HepG2 (cell line): Measurements from ENCODE around the gene YAP1. TPM values are rescaled to one million over a fixed set of nuclear protein-coding genes. Genes with fewer than 3 reads are reported as not detected.

Source experiments
- DNMT3B ChIP-seq: conservative IDR thresholded peaks from 2 replicates; pipeline ENCODE4 v1.6.1; 2016; ENCODE audit warnings: missing biosample characterization, control low read depth
- FOXK2 ChIP-seq: fragments of 450-650 bp; IDR thresholded peaks from 2 replicates; pipeline ENCODE4 v1.6.1; 2016
- HBP1 ChIP-seq: IDR thresholded peaks from 2 replicates; pipeline ENCODE4 v1.6.1; 2016; ENCODE audit warnings: low read depth, control low read depth
- ISL2 ChIP-seq: sonication (generic); formaldehyde crosslinking; IDR thresholded peaks from 2 replicates; pipeline ENCODE4 v1.5.0; 2020; ENCODE audit warnings: missing genetic modification reagents
- MBNL3 ChIP-seq: fragments of 250-450 bp; sonication (Bioruptor Pico); conservative IDR thresholded peaks from 2 replicates; pipeline ENCODE4 v1.8.0; 2022; ENCODE audit warnings: mild to moderate bottlenecking, inconsistent platforms
- NONO ChIP-seq, 2 experiments: fragments of 450-650 bp in 1 of 2; sonication (generic) in 1 of 2; formaldehyde crosslinking in 1 of 2; IDR thresholded peaks in 1 of 2; conservative IDR thresholded peaks in 1 of 2; 2 replicates each; pipeline versions ENCODE4 v1.6.1 to v1.8.0; 2017 to 2022; ENCODE audit warnings: mild to moderate bottlenecking in 1 of 2, missing genetic modification reagents in 1 of 2, moderate library complexity in 1 of 2
- SP4 ChIP-seq: sonication (generic); formaldehyde crosslinking; IDR thresholded peaks from 2 replicates; pipeline ENCODE4 v1.8.1; 2023; ENCODE audit warnings: mild to moderate bottlenecking, missing genetic modification reagents
- SRSF1 ChIP-seq: fragments of 200-400 bp; formaldehyde crosslinking; optimal IDR thresholded peaks from 2 replicates; pipeline ENCODE3; 2017; ENCODE audit warnings: mild to moderate bottlenecking, low read depth, low read length, moderate library complexity
- TAF1 ChIP-seq: sonication (generic); formaldehyde crosslinking; IDR thresholded peaks from 2 replicates; pipeline ENCODE4 v1.4.0; 2020; ENCODE audit warnings: missing genetic modification reagents
- ZNF546 ChIP-seq: sonication (generic); formaldehyde crosslinking; conservative IDR thresholded peaks from 2 replicates; pipeline ENCODE4 v1.8.1; 2023; ENCODE audit warnings: mild to moderate bottlenecking, missing genetic modification reagents
- ZNF746 ChIP-seq: sonication (generic); formaldehyde crosslinking; IDR thresholded peaks from 2 replicates; pipeline ENCODE4 v1.8.0; 2022; ENCODE audit warnings: mild to moderate bottlenecking, missing genetic modification reagents
- polyA plus RNA-seq, 8 experiments: library from polyadenylated mRNA; depleted of rRNA in 3 of 8; stranded (reverse) in 7 of 8; unstranded in 1 of 8; fragments of >200 nt; fragmentation: Illumina TruSeq in 4 of 8; extraction: Trizol in 4 of 8; gene quantifications; 2 replicates each; pipeline versions ENCODE4 v1.2.1 to v1.2.3, GENCODE V29; 2011 to 2016; ENCODE audit warnings: low read depth in 4 of 8, missing spikeins in 1 of 8, mixed read lengths in 1 of 8; ENCODE audit not compliant: insufficient read depth in 1 of 8
- total RNA-seq, 5 experiments: library from RNA; depleted of rRNA; stranded (reverse); fragments of >200 nt; fragmentation: Illumina TruSeq; extraction: Trizol; gene quantifications; 2 replicates each; pipeline ENCODE4 v1.2.3, GENCODE V29; 2016; ENCODE audit warnings: low read depth in 1 of 5
- TF ChIP-seq, protein P1 (sequence below): sonication (generic); formaldehyde crosslinking; conservative IDR thresholded peaks from 2 replicates; pipeline ENCODE4 v1.5.0; 2020; ENCODE audit warnings: missing genetic modification reagents
- TF ChIP-seq, protein P2 (sequence below): sonication (generic); formaldehyde crosslinking; IDR thresholded peaks from 2 replicates; pipeline ENCODE4 v1.5.0; 2020; ENCODE audit warnings: mild to moderate bottlenecking, missing genetic modification reagents, borderline replicate concordance
- TF ChIP-seq, protein P3 (sequence below): IDR thresholded peaks from 2 replicates; pipeline ENCODE4 v1.6.1; 2018; ENCODE audit warnings: missing genetic modification reagents, mild to moderate bottlenecking, missing compliant biosample characterization
- TF ChIP-seq, protein P4 (sequence below): sonication (generic); formaldehyde crosslinking; IDR thresholded peaks from 2 replicates; pipeline ENCODE4 v1.8.0; 2022; ENCODE audit warnings: missing genetic modification reagents, mild to moderate bottlenecking, inconsistent platforms, borderline replicate concordance

YAP1 gene
- total and polyA plus RNA-seq, 2 of the 13 experiments (the other 11 are each of a cell fraction or from before 2014, with no cell fraction given) = 59.5 to 91.0 TPM

DNA sequence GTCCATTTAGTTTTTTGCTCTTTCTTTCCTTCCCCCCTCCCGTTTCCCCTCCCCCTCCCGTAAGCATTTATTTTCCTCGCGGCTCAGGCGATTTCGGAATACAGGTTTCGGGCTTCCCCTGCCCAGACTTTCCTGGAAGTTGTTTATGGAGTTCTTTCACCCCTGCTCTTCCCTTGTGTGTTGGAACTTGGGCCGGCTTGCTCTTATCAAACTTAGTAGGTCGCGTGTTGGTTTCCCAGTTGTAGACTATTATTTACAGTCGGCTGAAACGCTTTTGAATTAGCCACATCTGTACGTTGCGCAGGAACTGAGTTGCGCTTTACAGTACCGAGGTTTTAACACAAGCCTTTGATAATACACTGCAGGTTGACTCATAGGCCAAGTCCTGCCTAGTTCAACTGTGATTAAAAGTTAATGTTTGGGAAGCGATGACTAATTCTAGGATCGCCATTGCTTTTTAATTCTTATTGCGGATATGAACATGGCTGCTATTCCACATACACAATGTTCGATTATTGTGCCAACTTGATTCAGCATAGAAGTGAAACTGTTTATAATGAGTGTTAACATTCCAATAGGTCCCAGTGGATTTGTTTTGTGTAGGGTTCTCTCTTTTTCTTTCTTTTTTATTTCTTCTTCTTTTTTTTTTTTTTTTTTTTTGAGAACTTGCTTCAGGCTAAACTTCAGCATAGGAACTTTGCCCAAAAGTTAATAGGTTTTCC is 1.7 kb downstream of the YAP1 start (continued):
- TF ChIP-seq HBP1 (CRISPR knock-in tag) = no peak
- TF ChIP-seq DNMT3B (CRISPR knock-in tag) = peak; percentile 81; the same call in 1 of the 2 replicates
- TF ChIP-seq, protein P1, sequence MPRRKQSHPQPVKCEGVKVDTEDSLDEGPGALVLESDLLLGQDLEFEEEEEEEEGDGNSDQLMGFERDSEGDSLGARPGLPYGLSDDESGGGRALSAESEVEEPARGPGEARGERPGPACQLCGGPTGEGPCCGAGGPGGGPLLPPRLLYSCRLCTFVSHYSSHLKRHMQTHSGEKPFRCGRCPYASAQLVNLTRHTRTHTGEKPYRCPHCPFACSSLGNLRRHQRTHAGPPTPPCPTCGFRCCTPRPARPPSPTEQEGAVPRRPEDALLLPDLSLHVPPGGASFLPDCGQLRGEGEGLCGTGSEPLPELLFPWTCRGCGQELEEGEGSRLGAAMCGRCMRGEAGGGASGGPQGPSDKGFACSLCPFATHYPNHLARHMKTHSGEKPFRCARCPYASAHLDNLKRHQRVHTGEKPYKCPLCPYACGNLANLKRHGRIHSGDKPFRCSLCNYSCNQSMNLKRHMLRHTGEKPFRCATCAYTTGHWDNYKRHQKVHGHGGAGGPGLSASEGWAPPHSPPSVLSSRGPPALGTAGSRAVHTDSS = no peak
- TF ChIP-seq TAF1 (CRISPR knock-in tag) = peak; percentile 25; the same call in 1 of the 2 replicates
- TF ChIP-seq ISL2 (CRISPR knock-in tag) = peak; percentile 74
- TF ChIP-seq SRSF1 = no peak
- no peak for TF ChIP-seq MBNL3 (CRISPR knock-in tag)
- TF ChIP-seq, protein P2, sequence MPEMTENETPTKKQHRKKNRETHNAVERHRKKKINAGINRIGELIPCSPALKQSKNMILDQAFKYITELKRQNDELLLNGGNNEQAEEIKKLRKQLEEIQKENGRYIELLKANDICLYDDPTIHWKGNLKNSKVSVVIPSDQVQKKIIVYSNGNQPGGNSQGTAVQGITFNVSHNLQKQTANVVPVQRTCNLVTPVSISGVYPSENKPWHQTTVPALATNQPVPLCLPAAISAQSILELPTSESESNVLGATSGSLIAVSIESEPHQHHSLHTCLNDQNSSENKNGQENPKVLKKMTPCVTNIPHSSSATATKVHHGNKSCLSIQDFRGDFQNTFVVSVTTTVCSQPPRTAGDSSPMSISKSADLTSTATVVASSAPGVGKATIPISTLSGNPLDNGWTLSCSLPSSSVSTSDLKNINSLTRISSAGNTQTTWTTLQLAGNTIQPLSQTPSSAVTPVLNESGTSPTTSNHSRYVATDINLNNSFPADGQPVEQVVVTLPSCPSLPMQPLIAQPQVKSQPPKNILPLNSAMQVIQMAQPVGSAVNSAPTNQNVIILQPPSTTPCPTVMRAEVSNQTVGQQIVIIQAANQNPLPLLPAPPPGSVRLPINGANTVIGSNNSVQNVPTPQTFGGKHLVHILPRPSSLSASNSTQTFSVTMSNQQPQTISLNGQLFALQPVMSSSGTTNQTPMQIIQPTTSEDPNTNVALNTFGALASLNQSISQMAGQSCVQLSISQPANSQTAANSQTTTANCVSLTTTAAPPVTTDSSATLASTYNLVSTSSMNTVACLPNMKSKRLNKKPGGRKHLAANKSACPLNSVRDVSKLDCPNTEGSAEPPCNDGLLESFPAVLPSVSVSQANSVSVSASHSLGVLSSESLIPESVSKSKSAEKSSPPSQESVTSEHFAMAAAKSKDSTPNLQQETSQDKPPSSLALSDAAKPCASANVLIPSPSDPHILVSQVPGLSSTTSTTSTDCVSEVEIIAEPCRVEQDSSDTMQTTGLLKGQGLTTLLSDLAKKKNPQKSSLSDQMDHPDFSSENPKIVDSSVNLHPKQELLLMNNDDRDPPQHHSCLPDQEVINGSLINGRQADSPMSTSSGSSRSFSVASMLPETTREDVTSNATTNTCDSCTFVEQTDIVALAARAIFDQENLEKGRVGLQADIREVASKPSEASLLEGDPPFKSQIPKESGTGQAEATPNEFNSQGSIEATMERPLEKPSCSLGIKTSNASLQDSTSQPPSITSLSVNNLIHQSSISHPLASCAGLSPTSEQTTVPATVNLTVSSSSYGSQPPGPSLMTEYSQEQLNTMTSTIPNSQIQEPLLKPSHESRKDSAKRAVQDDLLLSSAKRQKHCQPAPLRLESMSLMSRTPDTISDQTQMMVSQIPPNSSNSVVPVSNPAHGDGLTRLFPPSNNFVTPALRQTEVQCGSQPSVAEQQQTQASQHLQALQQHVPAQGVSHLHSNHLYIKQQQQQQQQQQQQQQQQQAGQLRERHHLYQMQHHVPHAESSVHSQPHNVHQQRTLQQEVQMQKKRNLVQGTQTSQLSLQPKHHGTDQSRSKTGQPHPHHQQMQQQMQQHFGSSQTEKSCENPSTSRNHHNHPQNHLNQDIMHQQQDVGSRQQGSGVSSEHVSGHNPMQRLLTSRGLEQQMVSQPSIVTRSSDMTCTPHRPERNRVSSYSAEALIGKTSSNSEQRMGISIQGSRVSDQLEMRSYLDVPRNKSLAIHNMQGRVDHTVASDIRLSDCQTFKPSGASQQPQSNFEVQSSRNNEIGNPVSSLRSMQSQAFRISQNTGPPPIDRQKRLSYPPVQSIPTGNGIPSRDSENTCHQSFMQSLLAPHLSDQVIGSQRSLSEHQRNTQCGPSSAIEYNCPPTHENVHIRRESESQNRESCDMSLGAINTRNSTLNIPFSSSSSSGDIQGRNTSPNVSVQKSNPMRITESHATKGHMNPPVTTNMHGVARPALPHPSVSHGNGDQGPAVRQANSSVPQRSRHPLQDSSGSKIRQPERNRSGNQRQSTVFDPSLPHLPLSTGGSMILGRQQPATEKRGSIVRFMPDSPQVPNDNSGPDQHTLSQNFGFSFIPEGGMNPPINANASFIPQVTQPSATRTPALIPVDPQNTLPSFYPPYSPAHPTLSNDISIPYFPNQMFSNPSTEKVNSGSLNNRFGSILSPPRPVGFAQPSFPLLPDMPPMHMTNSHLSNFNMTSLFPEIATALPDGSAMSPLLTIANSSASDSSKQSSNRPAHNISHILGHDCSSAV (CRISPR knock-in tag) = no peak
- no peak for TF ChIP-seq FOXK2
- 0 out of 2 replicates have a peak, but pooled peaks have one; percentile 14 for TF ChIP-seq ZNF746 (CRISPR knock-in tag)
- TF ChIP-seq ZNF546 (CRISPR knock-in tag) = no peak
- TF ChIP-seq NONO (IDR thresholded peaks at IDR 0.05) = no peak
- no peak for TF ChIP-seq NONO (CRISPR knock-in tag; conservative IDR thresholded peaks at IDR 0.05)
- TF ChIP-seq, protein P3, sequence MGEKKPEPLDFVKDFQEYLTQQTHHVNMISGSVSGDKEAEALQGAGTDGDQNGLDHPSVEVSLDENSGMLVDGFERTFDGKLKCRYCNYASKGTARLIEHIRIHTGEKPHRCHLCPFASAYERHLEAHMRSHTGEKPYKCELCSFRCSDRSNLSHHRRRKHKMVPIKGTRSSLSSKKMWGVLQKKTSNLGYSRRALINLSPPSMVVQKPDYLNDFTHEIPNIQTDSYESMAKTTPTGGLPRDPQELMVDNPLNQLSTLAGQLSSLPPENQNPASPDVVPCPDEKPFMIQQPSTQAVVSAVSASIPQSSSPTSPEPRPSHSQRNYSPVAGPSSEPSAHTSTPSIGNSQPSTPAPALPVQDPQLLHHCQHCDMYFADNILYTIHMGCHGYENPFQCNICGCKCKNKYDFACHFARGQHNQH (CRISPR knock-in tag) = no peak; the same call in 1 of the 2 replicates
- no peak for TF ChIP-seq SP4 (CRISPR knock-in tag)
- TF ChIP-seq, protein P4, sequence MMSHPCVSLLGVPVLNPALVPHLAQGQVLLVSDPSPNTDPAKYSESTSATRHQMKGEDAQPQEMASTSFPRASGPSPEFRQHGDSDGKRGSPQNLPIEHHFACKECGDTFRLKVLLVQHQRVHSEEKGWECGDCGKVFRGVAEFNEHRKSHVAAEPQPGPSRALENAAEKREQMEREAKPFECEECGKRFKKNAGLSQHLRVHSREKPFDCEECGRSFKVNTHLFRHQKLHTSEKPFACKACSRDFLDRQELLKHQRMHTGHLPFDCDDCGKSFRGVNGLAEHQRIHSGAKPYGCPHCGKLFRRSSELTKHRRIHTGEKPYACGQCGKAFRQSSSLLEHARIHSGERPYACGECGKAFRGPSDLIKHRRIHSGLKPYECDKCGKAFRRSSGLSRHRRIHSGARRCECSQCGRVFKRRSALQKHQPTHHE (CRISPR knock-in tag) = no peak
